H1 (cell line): ENCODE data around the gene LSM6. TPM values are rescaled to one million over a fixed set of nuclear protein-coding genes. Genes with fewer than 3 reads are reported as not detected.

Experiments
- ATF3 ChIP-seq: IDR thresholded peaks from 2 replicates; pipeline ENCODE4 v1.6.1; 2011; ENCODE audit warnings: low read depth, mild to moderate bottlenecking, low read length; ENCODE audit not compliant: insufficient read depth
- BACH1 ChIP-seq: IDR thresholded peaks from 2 replicates; pipeline ENCODE4 v1.6.1; 2012; ENCODE audit warnings: low read length, improper control_type of control experiment
- BRCA1 ChIP-seq: IDR thresholded peaks from 2 replicates; pipeline ENCODE4 v1.6.1; 2012; ENCODE audit warnings: low read depth, low read length, improper control_type of control experiment
- CBX5 ChIP-seq: fragments of 300-800, 300-1000 bp; sonication (generic); IDR thresholded peaks from 2 replicates; pipeline ENCODE4 v1.7.1; 2016; ENCODE audit warnings: antibody characterized with exemption, low read length, low read depth
- CEBPB ChIP-seq: IDR thresholded peaks from 2 replicates; pipeline ENCODE4 v1.6.1; 2012; ENCODE audit warnings: low read depth, low read length
- CTCF ChIP-seq, 3 experiments: IDR thresholded peaks; 1 replicate in 2 of 3; 2 replicates in 1 of 3; pipeline versions ENCODE4 v1.5.1 to v1.6.1; 2011; ENCODE audit warnings: low read length in 3 of 3, mild to moderate bottlenecking in 3 of 3, inconsistent platforms in 2 of 3, low read depth in 1 of 3, moderate library complexity in 1 of 3; ENCODE audit not compliant: insufficient read depth in 1 of 3; ENCODE audit errors: control extremely low read depth in 1 of 3
- E2F6 ChIP-seq: IDR thresholded peaks from 2 replicates; pipeline ENCODE4 v1.6.1; 2012; ENCODE audit warnings: inconsistent platforms
- EZH2 ChIP-seq: fragments of 200-600 bp; sonication (generic); IDR thresholded peaks from 2 replicates; pipeline ENCODE4 v1.7.1; 2012; ENCODE audit warnings: low read depth, mild to moderate bottlenecking, moderate library complexity, low read length, inconsistent platforms; ENCODE audit not compliant: severe bottlenecking
- GTF2F1 ChIP-seq: IDR thresholded peaks from 2 replicates; pipeline ENCODE4 v1.6.1; 2012; ENCODE audit warnings: low read depth, low read length, improper control_type of control experiment, borderline replicate concordance
- KDM1A ChIP-seq: fragments of 200-600, 300-600 bp; sonication (generic); IDR thresholded peaks from 2 replicates; pipeline ENCODE4 v1.7.1; 2016; ENCODE audit warnings: mild to moderate bottlenecking, low read length, borderline replicate concordance
- KDM4A ChIP-seq: IDR thresholded peaks from one replicate; pipeline ENCODE4 v1.7.1; 2012; ENCODE audit warnings: low read depth, mild to moderate bottlenecking, moderate library complexity, low read length, inconsistent platforms; ENCODE audit not compliant: severe bottlenecking
- MAX ChIP-seq: IDR thresholded peaks from 2 replicates; pipeline ENCODE4 v1.6.1; 2012; ENCODE audit warnings: inconsistent platforms
- NANOG ChIP-seq: IDR thresholded peaks from 2 replicates; pipeline ENCODE4 v1.6.1; 2011; ENCODE audit warnings: low read length, low read depth, mild to moderate bottlenecking, inconsistent platforms; ENCODE audit not compliant: insufficient read depth, poor library complexity, severe bottlenecking
- POLR2A ChIP-seq, 2 experiments: IDR thresholded peaks; 1 replicate in 1 of 2; 2 replicates in 1 of 2; pipeline ENCODE4 v1.6.1; 2011; ENCODE audit warnings: low read depth in 2 of 2, low read length in 2 of 2, mild to moderate bottlenecking in 2 of 2; ENCODE audit errors: control extremely low read depth in 1 of 2
- SAP30 ChIP-seq: fragments of 300-600 bp; sonication (generic); IDR thresholded peaks from 2 replicates; pipeline ENCODE4 v1.7.1; 2012; ENCODE audit warnings: low read length, moderate library complexity, mild to moderate bottlenecking, inconsistent platforms; ENCODE audit not compliant: insufficient read depth, insufficient replicate concordance
- SIRT6 ChIP-seq: IDR thresholded peaks from one replicate; pipeline ENCODE4 v1.7.1; 2012; ENCODE audit warnings: low read length, inconsistent platforms
- SRF ChIP-seq: IDR thresholded peaks from 2 replicates; pipeline ENCODE4 v1.6.1; 2011; ENCODE audit warnings: mild to moderate bottlenecking, low read depth, low read length, moderate library complexity
- TBP ChIP-seq: IDR thresholded peaks from 2 replicates; pipeline ENCODE4 v1.6.1; 2011; ENCODE audit warnings: low read depth, low read length, improper control_type of control experiment
- TCF12 ChIP-seq: IDR thresholded peaks from 2 replicates; pipeline ENCODE4 v1.6.1; 2011; ENCODE audit warnings: low read depth, mild to moderate bottlenecking, low read length
- YY1 ChIP-seq: IDR thresholded peaks from 2 replicates; pipeline ENCODE4 v1.6.1; 2011; ENCODE audit warnings: low read depth, mild to moderate bottlenecking, low read length
- polyA plus RNA-seq, 7 experiments: library from polyadenylated mRNA; depleted of rRNA in 3 of 7; stranded (reverse) in 5 of 7; unstranded in 2 of 7; fragments of >200 nt in 5 of 7; fragments of 200-250 nt in 2 of 7; gene quantifications; 1 replicate in 5 of 7; 2 replicates in 1 of 7; 4 replicates in 1 of 7; pipeline versions ENCODE4 v1.2.1 to v1.2.3, GENCODE V29; 2011 to 2013; ENCODE audit warnings: missing spikeins in 2 of 7, mixed read lengths in 2 of 7
- total RNA-seq: library from RNA; stranded (reverse); fragmentation: NEBNext Ultra II Directional; extraction: Animal tissue kit (Norgen Biotek cat#: 25700); gene quantifications from 2 replicates; pipeline ENCODE4 v1.2.1, GENCODE V29; 2021

LSM6 gene
- total and polyA plus RNA-seq, 2 of the 8 experiments (the other 6 are each of a cell fraction or from before 2014, with no cell fraction given), result 40.2 to 63.4 TPM

GRCh38 chr4:146175541-146176453, at the start of gene LSM6 (continued):
- TF ChIP-seq KDM1A (peak; percentile 40; the same call in 1 of the 2 replicates), E2F6 (peak; percentile 86), TBP (peak; percentile 67), TCF12 (no peak), NANOG (no peak), ATF3 (no peak), SAP30 (no peak), POLR2A (IDR thresholded peaks at IDR 0.05; ENCODE audit: control extremely low read depth in 1 of 2, low read depth in 2 of 2, low read length in 2 of 2) (peak; percentile 60 to 78), EZH2 (no peak), SIRT6 (no peak), YY1 (no peak), MAX (peak; percentile 51; the same call in 1 of the 2 replicates), BRCA1 (no peak), CTCF (IDR thresholded peaks at IDR 0.05; ENCODE audit: control extremely low read depth in 1 of 3, insufficient read depth in 1 of 3, low read depth in 1 of 3, low read length in 3 of 3) (no peak), CBX5 (no peak), CEBPB (no peak), BACH1 (no peak), KDM4A (peak; percentile 97), SRF (no peak), GTF2F1 (peak; percentile 36; the same call in 1 of the 2 replicates)
